GM23338 (cell line): ENCODE results near the gene CCDC127. TPM values are rescaled to one million over a fixed set of nuclear protein-coding genes. Genes with fewer than 3 reads are reported as not detected.

Source experiments
- ATAC-seq: fragments of 200-7000 bp; cut with Tn5 transposase; 3 replicates; pipeline ENCODE4 v1.9.1; 2020
- DNase-seq: peaks from one replicate; pipeline ENCODE4 v3.0.0-alpha.2; 2015; ENCODE audit warnings: low spot score
- H2AFZ ChIP-seq: fragments of 200-600 bp; sonication (generic); 2 replicates; pipeline ENCODE4 v1.8.0; 2016; ENCODE audit warnings: antibody characterized with exemption, mild to moderate bottlenecking, moderate library complexity
- H3F3A ChIP-seq: fragments of 200-600 bp; sonication (generic); replicated peaks from 2 replicates; pipeline ENCODE4 v1.8.0; 2017; ENCODE audit warnings: antibody characterized with exemption, mixed run types, low read depth
- H3K27ac ChIP-seq: fragments of 200-600 bp; sonication (generic); 2 replicates; pipeline ENCODE4 v1.6.1; 2016; ENCODE audit warnings: low read depth
- H3K27me3 ChIP-seq: fragments of 200-600 bp; sonication (generic); 2 replicates; pipeline ENCODE4 v1.8.0; 2016; ENCODE audit warnings: mild to moderate bottlenecking, mixed run types, moderate library complexity; ENCODE audit not compliant: insufficient read depth
- H3K36me3 ChIP-seq: fragments of 200-600 bp; sonication (generic); 2 replicates; pipeline ENCODE4 v1.8.0; 2016; ENCODE audit warnings: mild to moderate bottlenecking; ENCODE audit not compliant: insufficient read depth
- H3K4me1 ChIP-seq: fragments of 200-600 bp; sonication (generic); 2 replicates; pipeline ENCODE4 v1.8.0; 2016; ENCODE audit warnings: mild to moderate bottlenecking, moderate library complexity; ENCODE audit not compliant: insufficient read depth
- H3K4me2 ChIP-seq: fragments of 200-600 bp; sonication (generic); 2 replicates; pipeline ENCODE4 v1.7.1; 2017; ENCODE audit warnings: mixed run types
- H3K4me3 ChIP-seq: fragments of 200-600 bp; sonication (generic); 2 replicates; pipeline ENCODE4 v1.6.1; 2016; ENCODE audit warnings: mixed run types
- H3K79me2 ChIP-seq: fragments of 200-600 bp; sonication (generic); replicated peaks from 2 replicates; pipeline ENCODE4 v1.8.0; 2017; ENCODE audit warnings: mild to moderate bottlenecking; ENCODE audit not compliant: insufficient read depth
- H3K9me2 ChIP-seq: fragments of 200-600 bp; sonication (generic); 2 replicates; pipeline ENCODE4 v1.8.0; 2017; ENCODE audit not compliant: insufficient read depth
- H4K20me1 ChIP-seq: fragments of 200-600 bp; sonication (generic); replicated peaks from 2 replicates; pipeline ENCODE4 v1.8.0; 2017; ENCODE audit warnings: mild to moderate bottlenecking; ENCODE audit not compliant: insufficient read depth
- H3K27ac Mint-ChIP-seq: 2 replicates; pipeline ENCODE4 v1.8.0; 2020; ENCODE audit warnings: inconsistent platforms, mild to moderate bottlenecking, moderate library complexity, mixed read lengths
- H3K27me3 Mint-ChIP-seq: 3 replicates; pipeline ENCODE4 v1.8.0; 2022; ENCODE audit warnings: low read depth, mild to moderate bottlenecking, moderate library complexity, mixed read lengths, inconsistent platforms; ENCODE audit not compliant: insufficient read depth, poor library complexity
- H3K36me3 Mint-ChIP-seq: 3 replicates; pipeline ENCODE4 v1.8.0; 2021; ENCODE audit warnings: low read depth, mild to moderate bottlenecking, inconsistent platforms, moderate library complexity, mixed read lengths
- H3K4me1 Mint-ChIP-seq: 3 replicates; pipeline ENCODE4 v1.8.0; 2020; ENCODE audit warnings: mild to moderate bottlenecking, inconsistent platforms, mixed read lengths
- H3K4me3 Mint-ChIP-seq: 3 replicates; pipeline ENCODE4 v1.8.0; 2021; ENCODE audit warnings: moderate library complexity, mild to moderate bottlenecking, inconsistent platforms, mixed read lengths
- H3K9me3 Mint-ChIP-seq: 3 replicates; pipeline ENCODE4 v1.8.0; 2020; ENCODE audit warnings: moderate library complexity, mild to moderate bottlenecking, inconsistent platforms, mixed read lengths
- CREB1 ChIP-seq: fragments of 250-450 bp; sonication (Bioruptor Pico); IDR thresholded peaks from 2 replicates; pipeline ENCODE4 v1.5.0; 2020; ENCODE audit warnings: low read depth, mild to moderate bottlenecking, moderate library complexity
- CTCF ChIP-seq, 2 experiments: fragments of 200-600 bp in 1 of 2; sonication (generic) in 1 of 2; conservative IDR thresholded peaks; 2 replicates each; pipeline versions ENCODE4 v1.5.1 to v1.6.1; 2016 to 2017; ENCODE audit warnings: antibody characterized with exemption in 2 of 2, low read depth in 2 of 2, mild to moderate bottlenecking in 2 of 2, moderate library complexity in 1 of 2
- EZH2 ChIP-seq: fragments of 200-600 bp; sonication (generic); IDR thresholded peaks from one replicate; pipeline ENCODE4 v1.8.0; 2017; ENCODE audit warnings: antibody characterized with exemption, mild to moderate bottlenecking, low read depth; ENCODE audit not compliant: unreplicated experiment
- EZH2phosphoT487 ChIP-seq: fragments of 200-600 bp; sonication (generic); IDR thresholded peaks from one replicate; pipeline ENCODE4 v1.8.1; 2018; ENCODE audit warnings: antibody characterized with exemption; ENCODE audit not compliant: unreplicated experiment
- NANOG ChIP-seq: IDR thresholded peaks from 2 replicates; pipeline ENCODE4 v1.6.1; 2016; ENCODE audit warnings: antibody characterized with exemption, borderline replicate concordance
- STAT1 ChIP-seq: IDR thresholded peaks from one replicate; pipeline ENCODE4 v1.6.1; 2016; ENCODE audit warnings: antibody characterized with exemption; ENCODE audit not compliant: unreplicated experiment
- ZNF114 ChIP-seq: fragments of 250-450 bp; sonication (Bioruptor Pico); IDR thresholded peaks from 2 replicates; pipeline ENCODE4 v1.5.0; 2020; ENCODE audit warnings: mild to moderate bottlenecking, moderate library complexity
- ZNF331 ChIP-seq: fragments of 250-450 bp; sonication (Bioruptor Pico); IDR thresholded peaks from 2 replicates; pipeline ENCODE4 v1.5.0; 2020; ENCODE audit warnings: low read depth, mild to moderate bottlenecking, moderate library complexity
- polyA plus RNA-seq: library from polyadenylated mRNA; unstranded; fragments of >200 nt; fragmentation: Nextera tagmentation; extraction: Ambion mirVana; gene quantifications from 2 replicates; pipeline ENCODE4 v1.2.1, GENCODE V29; 2016
- total RNA-seq: library from RNA; depleted of rRNA; stranded (reverse); fragments of >200 nt; shearing (Covaris generic); gene quantifications from 2 replicates; pipeline ENCODE4 v1.2.3, GENCODE V29; 2014
- TF ChIP-seq, protein P1 (sequence below): IDR thresholded peaks from 2 replicates; pipeline ENCODE4 v1.6.1; 2016; ENCODE audit warnings: antibody characterized with exemption

Gene CCDC127
- total and polyA plus RNA-seq, 2 experiments from 2014 or later: 6.0 to 7.2 TPM

DNA sequence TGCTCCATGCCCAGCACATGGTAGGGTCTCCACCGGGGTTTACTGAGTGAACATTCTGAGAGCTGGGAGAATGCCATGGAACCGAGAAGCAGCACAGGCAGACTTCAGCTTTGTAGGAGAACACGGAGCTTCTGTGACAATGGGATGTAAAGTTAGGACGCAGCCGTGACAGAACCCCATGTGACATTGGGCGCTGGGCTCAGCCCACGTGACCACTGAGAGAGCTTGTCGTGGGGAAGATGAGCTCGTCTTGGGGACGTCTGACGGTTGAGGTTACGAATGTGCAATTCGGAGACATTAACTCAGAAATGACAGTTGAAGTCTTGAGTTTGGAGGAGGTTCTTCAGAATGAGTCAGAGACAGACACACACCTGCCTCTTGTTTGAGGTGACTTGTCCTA lies 13.7 kb upstream of the CCDC127 start:
- H2AFZ ChIP-seq: no peak overlapping the region
- no peaks in the 10 kb centered on the region for H3F3A ChIP-seq
- TF ChIP-seq CTCF (conservative IDR thresholded peaks at IDR 0.05; ENCODE audit: low read depth in 2 of 2): no peak
- TF ChIP-seq EZH2: no peak
- TF ChIP-seq NANOG: no peak
- TF ChIP-seq, protein P1, sequence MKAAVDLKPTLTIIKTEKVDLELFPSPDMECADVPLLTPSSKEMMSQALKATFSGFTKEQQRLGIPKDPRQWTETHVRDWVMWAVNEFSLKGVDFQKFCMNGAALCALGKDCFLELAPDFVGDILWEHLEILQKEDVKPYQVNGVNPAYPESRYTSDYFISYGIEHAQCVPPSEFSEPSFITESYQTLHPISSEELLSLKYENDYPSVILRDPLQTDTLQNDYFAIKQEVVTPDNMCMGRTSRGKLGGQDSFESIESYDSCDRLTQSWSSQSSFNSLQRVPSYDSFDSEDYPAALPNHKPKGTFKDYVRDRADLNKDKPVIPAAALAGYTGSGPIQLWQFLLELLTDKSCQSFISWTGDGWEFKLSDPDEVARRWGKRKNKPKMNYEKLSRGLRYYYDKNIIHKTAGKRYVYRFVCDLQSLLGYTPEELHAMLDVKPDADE: no peak
- peaks cover 18% of the 10 kb centered on the region for H3K36me3 ChIP-seq
- no peak overlapping the region for H3K4me3 ChIP-seq
- H3K9me3 Mint-ChIP-seq: no peaks in the 10 kb centered on the region
- H3K79me2 ChIP-seq: no peaks in the 10 kb centered on the region
- H3K4me3 Mint-ChIP-seq: no peak overlapping the region
- no peak overlapping the region for H3K27ac ChIP-seq
- no peaks in the 10 kb centered on the region for H3K9me2 ChIP-seq
- no peak overlapping the region for H3K27ac Mint-ChIP-seq
- H3K4me1 ChIP-seq: peaks cover 7% of the 10 kb centered on the region; the same call in 1 of the 2 replicates
- peaks cover 75% of the 10 kb centered on the region for H3K36me3 Mint-ChIP-seq
- no peaks in the 10 kb centered on the region for H3K27me3 ChIP-seq
- no peaks in the 10 kb centered on the region for H4K20me1 ChIP-seq
- H3K4me2 ChIP-seq: no peak overlapping the region
- peaks cover 3% of the 10 kb centered on the region; the same call in 1 of the 3 replicates for H3K4me1 Mint-ChIP-seq
- no peak for ATAC-seq
- DNase-seq: no peak
- H3K27me3 Mint-ChIP-seq: no peaks in the 10 kb centered on the region

GRCh38 chr5:230711-231110 lies 12.8 kb upstream of the CCDC127 start:
- no peak for ATAC-seq
- Histone ChIP-seq H3K36me3 (peaks cover 21% of the 10 kb centered on the region), H2AFZ (no peak overlapping the region), H3K27ac (no peak overlapping the region), H3F3A (no peaks in the 10 kb centered on the region), H3K27me3 (no peaks in the 10 kb centered on the region), H3K4me2 (no peak overlapping the region), H3K9me2 (no peaks in the 10 kb centered on the region), H4K20me1 (no peaks in the 10 kb centered on the region; the same call in 1 of the 2 replicates), H3K4me3 (no peak overlapping the region), H3K4me1 (peaks cover 7% of the 10 kb centered on the region; the same call in 1 of the 2 replicates), H3K79me2 (no peaks in the 10 kb centered on the region)
- peaks cover 75% of the 10 kb centered on the region for H3K36me3 Mint-ChIP-seq
- no peak overlapping the region for H3K4me3 Mint-ChIP-seq
- H3K27me3 Mint-ChIP-seq: no peaks in the 10 kb centered on the region
- H3K27ac Mint-ChIP-seq: no peak overlapping the region
- H3K4me1 Mint-ChIP-seq: peaks cover 3% of the 10 kb centered on the region; the same call in 1 of the 3 replicates
- TF ChIP-seq, protein P1: no peak
- no peak for TF ChIP-seq ZNF331 (CRISPR knock-in tag)
- H3K9me3 Mint-ChIP-seq: no peaks in the 10 kb centered on the region
- DNase-seq: no peak

DNA sequence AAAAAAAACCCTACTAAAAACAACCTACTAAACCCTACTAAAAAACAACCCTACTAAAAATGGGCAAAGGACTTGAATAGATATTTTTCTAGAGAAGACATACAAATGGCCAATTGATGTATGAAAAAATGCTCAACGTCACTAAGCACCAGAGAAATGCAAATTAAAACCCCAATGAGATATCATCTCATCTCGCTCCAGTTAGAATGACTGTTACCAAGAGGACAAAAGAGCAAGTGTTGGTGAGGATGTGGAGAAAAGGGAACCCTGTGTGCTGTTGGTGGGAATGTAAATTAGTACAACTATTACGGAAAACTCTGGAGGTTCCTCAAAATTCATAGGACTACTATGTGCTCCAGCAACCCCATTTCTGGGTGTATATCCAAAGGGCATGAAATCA lies 10.9 kb upstream of the CCDC127 start:
- Mint-ChIP-seq H3K36me3 (peaks cover 78% of the 10 kb centered on the region), H3K27me3 (no peaks in the 10 kb centered on the region)
- ATAC-seq: no peak
- TF ChIP-seq, protein P1: no peak
- TF ChIP-seq STAT1 (no peak), EZH2phosphoT487 (no peak), ZNF114 (CRISPR knock-in tag) (no peak), CREB1 (CRISPR knock-in tag) (no peak)

More for the DNA sequence above, 10.9 kb upstream of the CCDC127 start:
- Histone ChIP-seq H2AFZ (no peak overlapping the region), H3K27me3 (no peaks in the 10 kb centered on the region), H3K4me3 (no peak overlapping the region), H3K4me1 (peaks cover 2% of the 10 kb centered on the region; the same call in 1 of the 2 replicates), H3K27ac (no peak overlapping the region), H3K79me2 (peaks cover 2% of the 10 kb centered on the region), H3K4me2 (no peak overlapping the region), H4K20me1 (no peaks in the 10 kb centered on the region; the same call in none of the 2 replicates), H3K9me2 (no peaks in the 10 kb centered on the region), H3F3A (no peaks in the 10 kb centered on the region), H3K36me3 (peaks cover 31% of the 10 kb centered on the region)
- no peaks in the 10 kb centered on the region for H3K9me3 Mint-ChIP-seq
- H3K4me1 Mint-ChIP-seq: peaks cover 3% of the 10 kb centered on the region; the same call in 1 of the 3 replicates
- no peak for DNase-seq
- H3K4me3 Mint-ChIP-seq: no peak overlapping the region
- H3K27ac Mint-ChIP-seq: no peak overlapping the region
